Measurements from ENCODE around the gene NWD2.

DNA sequence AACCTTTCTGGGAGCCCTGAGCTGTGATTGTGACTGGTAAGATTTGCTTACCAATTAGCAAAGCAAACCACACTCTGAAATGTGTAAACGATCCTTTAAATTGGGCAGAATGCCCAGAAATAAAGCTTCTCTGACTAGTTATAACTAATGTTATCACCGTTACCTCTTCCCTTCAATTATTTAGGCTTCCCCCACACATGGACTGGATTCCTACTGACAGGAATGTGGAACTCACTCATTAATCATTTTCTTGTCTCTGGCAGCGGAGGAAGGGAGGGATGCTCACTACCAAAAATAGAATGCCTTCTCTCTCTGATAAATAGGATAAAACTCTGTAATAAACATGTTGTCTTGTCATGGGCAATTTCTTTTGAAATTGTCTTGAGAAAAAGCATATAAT, 25.3 kb upstream of the NWD2 start:
- TF ChIP-seq CTCF (IDR thresholded peaks at IDR 0.05) (no peak), ZFX (IDR thresholded peaks at IDR 0.05; ENCODE audit: borderline replicate concordance) (no peak)

All from 22Rv1 (cell line).